Measurements from ENCODE around the gene OR12D3. TPM values are rescaled to one million over a fixed set of nuclear protein-coding genes. Genes with fewer than 3 reads are reported as not detected.

The OR12D3 gene
- total and polyA plus RNA-seq, 7 donors: not detected

DNA sequence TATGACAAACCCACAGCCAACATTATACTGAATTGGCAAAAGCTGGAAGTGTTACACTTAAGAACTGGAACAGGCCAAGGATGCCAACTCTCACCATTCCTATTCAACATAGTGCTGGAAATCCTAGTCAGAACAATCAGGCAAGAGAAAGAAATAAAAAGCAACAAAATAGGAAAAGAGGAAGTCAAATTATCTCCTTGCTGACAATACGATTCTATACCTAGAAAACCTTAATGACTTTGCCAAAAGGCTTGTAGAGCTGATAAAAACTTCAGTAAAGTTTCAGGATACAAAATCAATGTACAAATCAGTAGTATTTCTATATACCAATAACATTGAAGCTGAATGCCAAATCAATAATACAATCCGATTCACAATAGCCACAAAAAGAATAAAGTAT is 38.8 kb downstream of the OR12D3 start:
- DNase-seq (no peak), ATAC-seq (no peak)
- H3K36me3 ChIP-seq (ENCODE audit: insufficient read depth in 1 of 2, low read depth in 1 of 2): no peaks in the 10 kb centered on the region
- no peak overlapping the region for H3K27ac ChIP-seq
- WGBS, 3 donors: 71 to 90% (median 85%) methylated on average over 2 of the region's 2 CpGs
- H3K9me3 ChIP-seq: no peaks in the 10 kb centered on the region
- H3K4me3 ChIP-seq: no peak overlapping the region
- intact Hi-C loops (cut with DNase I): no loop called here
- H3K27me3 ChIP-seq (ENCODE audit: insufficient read depth in 3 of 3, low read length in 2 of 3): no peaks in the 10 kb centered on the region
- TF ChIP-seq, protein P1, sequence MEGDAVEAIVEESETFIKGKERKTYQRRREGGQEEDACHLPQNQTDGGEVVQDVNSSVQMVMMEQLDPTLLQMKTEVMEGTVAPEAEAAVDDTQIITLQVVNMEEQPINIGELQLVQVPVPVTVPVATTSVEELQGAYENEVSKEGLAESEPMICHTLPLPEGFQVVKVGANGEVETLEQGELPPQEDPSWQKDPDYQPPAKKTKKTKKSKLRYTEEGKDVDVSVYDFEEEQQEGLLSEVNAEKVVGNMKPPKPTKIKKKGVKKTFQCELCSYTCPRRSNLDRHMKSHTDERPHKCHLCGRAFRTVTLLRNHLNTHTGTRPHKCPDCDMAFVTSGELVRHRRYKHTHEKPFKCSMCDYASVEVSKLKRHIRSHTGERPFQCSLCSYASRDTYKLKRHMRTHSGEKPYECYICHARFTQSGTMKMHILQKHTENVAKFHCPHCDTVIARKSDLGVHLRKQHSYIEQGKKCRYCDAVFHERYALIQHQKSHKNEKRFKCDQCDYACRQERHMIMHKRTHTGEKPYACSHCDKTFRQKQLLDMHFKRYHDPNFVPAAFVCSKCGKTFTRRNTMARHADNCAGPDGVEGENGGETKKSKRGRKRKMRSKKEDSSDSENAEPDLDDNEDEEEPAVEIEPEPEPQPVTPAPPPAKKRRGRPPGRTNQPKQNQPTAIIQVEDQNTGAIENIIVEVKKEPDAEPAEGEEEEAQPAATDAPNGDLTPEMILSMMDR (IDR thresholded peaks at IDR 0.05): no peak
- no peaks in the 10 kb centered on the region for H3K4me1 ChIP-seq

DNA sequence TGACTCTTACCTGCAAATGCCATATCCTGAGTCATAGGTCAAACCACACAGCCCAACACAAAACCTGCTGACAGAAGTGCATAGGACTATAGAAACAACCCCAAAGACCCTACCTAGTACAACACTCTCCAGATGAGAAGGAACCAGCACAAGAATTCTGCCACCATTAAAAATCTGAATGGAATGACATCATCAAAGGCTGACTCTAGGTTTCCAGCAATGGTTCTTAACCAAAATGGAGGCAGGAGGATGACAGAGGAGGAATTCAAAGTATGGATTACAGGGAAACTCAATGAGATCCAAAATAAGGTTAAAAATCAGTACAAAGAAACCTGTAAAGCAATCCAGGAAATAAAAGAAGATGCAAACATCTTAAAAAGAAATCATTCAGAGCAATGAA is 42.4 kb downstream of the OR12D3 start:
- TF ChIP-seq, protein P1 (IDR thresholded peaks at IDR 0.05): no peak
- no peak overlapping the region for H3K27ac ChIP-seq
- H3K36me3 ChIP-seq (ENCODE audit: insufficient read depth in 1 of 2, low read depth in 1 of 2): no peaks in the 10 kb centered on the region
- H3K4me3 ChIP-seq: no peak overlapping the region
- H3K9me3 ChIP-seq: no peaks in the 10 kb centered on the region
- H3K4me1 ChIP-seq: no peaks in the 10 kb centered on the region
- no peaks in the 10 kb centered on the region for H3K27me3 ChIP-seq (ENCODE audit: insufficient read depth in 3 of 3, low read length in 2 of 3)
- intact Hi-C loops (cut with DNase I): no loop called here
- ATAC-seq (no peak), DNase-seq (no peak)

DNA sequence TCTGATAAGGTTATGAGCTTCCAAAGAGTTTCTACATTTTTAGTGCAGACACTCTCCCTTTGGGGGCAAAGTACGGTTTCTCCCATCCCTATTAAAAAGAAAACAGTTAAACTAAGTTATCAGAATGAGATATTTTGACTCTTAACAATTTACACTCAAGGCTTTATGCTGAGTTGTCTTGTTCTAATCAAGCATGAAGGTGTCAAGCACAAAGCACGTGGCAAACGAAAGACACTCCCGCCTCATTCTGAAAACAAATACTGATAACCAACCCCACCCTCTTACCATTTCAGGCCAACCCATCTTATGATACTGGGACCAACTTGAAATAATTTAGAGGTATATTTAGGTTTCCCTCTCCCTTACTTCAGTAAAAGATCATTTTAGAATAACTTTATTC is 49.3 kb downstream of the OR12D3 start:
- intact Hi-C loops (cut with DNase I): no loop called here
- no peaks in the 10 kb centered on the region for H3K27me3 ChIP-seq (ENCODE audit: insufficient read depth in 3 of 3, low read length in 2 of 3)
- ATAC-seq (no peak), DNase-seq (no peak)
- WGBS, 3 donors: 62 to 68% (median 66%) methylated on average over 4 of the region's 4 CpGs
- no peak overlapping the region for H3K4me3 ChIP-seq
- no peaks in the 10 kb centered on the region for H3K36me3 ChIP-seq (ENCODE audit: insufficient read depth in 1 of 2, low read depth in 1 of 2)
- TF ChIP-seq, protein P1 (IDR thresholded peaks at IDR 0.05): no peak
- no peak overlapping the region for H3K27ac ChIP-seq
- H3K4me1 ChIP-seq: no peaks in the 10 kb centered on the region
- H3K9me3 ChIP-seq: no peaks in the 10 kb centered on the region

Other genes starting within 250 kb of the OR12D3 start
- gene OR2J2, start 204.4 kb downstream of the OR12D3 start, total RNA-seq: not detected
- not detected for gene OR2J2, start 204.4 kb downstream of the OR12D3 start, polyA plus RNA-seq
- gene OR14J1, start 73.6 kb downstream of the OR12D3 start, total RNA-seq: not detected
- not detected for gene OR14J1, start 73.6 kb downstream of the OR12D3 start, polyA plus RNA-seq
- gene OR5V1, start 6.4 kb downstream of the OR12D3 start, total RNA-seq: not detected
- not detected for gene OR5V1, start 6.4 kb downstream of the OR12D3 start, polyA plus RNA-seq
- not detected for gene OR12D2, start 20.3 kb upstream of the OR12D3 start, total RNA-seq
- not detected for gene OR12D2, start 20.3 kb upstream of the OR12D3 start, polyA plus RNA-seq
- not detected for gene OR12D1, start 39.6 kb upstream of the OR12D3 start, total RNA-seq
- not detected for gene OR12D1, start 39.6 kb upstream of the OR12D3 start, polyA plus RNA-seq
- not detected for gene OR10C1, start 64.0 kb upstream of the OR12D3 start, total RNA-seq
- not detected for gene OR10C1, start 64.0 kb upstream of the OR12D3 start, polyA plus RNA-seq
- gene OR11A1, start 81.8 kb upstream of the OR12D3 start, total RNA-seq: not detected
- not detected for gene OR11A1, start 81.8 kb upstream of the OR12D3 start, polyA plus RNA-seq
- gene OR2H1, start 81.9 kb upstream of the OR12D3 start, total RNA-seq: not detected
- under 1 TPM in 1 of 3 donors, not detected in 2; 0.10 TPM for gene OR2H1, start 81.9 kb upstream of the OR12D3 start, polyA plus RNA-seq
- gene MAS1L, start 112.7 kb upstream of the OR12D3 start, total RNA-seq: not detected
- not detected for gene MAS1L, start 112.7 kb upstream of the OR12D3 start, polyA plus RNA-seq
- under 1 TPM in 2 of 4 donors, not detected in 2; 0.25 to 0.26 TPM for gene UBD, start 184.4 kb upstream of the OR12D3 start, total RNA-seq
- gene UBD, start 184.4 kb upstream of the OR12D3 start, polyA plus RNA-seq: under 1 TPM in 2 of 3 donors, not detected in 1; 0.23 to 0.30 TPM
- gene OR2H2, start 209.8 kb upstream of the OR12D3 start, total RNA-seq: not detected
- gene OR2H2, start 209.8 kb upstream of the OR12D3 start, polyA plus RNA-seq: not detected

Data from psoas muscle (tissue), 8 donors.